ENCODE data around the gene NR2F1.

The NR2F1 gene

DNA sequence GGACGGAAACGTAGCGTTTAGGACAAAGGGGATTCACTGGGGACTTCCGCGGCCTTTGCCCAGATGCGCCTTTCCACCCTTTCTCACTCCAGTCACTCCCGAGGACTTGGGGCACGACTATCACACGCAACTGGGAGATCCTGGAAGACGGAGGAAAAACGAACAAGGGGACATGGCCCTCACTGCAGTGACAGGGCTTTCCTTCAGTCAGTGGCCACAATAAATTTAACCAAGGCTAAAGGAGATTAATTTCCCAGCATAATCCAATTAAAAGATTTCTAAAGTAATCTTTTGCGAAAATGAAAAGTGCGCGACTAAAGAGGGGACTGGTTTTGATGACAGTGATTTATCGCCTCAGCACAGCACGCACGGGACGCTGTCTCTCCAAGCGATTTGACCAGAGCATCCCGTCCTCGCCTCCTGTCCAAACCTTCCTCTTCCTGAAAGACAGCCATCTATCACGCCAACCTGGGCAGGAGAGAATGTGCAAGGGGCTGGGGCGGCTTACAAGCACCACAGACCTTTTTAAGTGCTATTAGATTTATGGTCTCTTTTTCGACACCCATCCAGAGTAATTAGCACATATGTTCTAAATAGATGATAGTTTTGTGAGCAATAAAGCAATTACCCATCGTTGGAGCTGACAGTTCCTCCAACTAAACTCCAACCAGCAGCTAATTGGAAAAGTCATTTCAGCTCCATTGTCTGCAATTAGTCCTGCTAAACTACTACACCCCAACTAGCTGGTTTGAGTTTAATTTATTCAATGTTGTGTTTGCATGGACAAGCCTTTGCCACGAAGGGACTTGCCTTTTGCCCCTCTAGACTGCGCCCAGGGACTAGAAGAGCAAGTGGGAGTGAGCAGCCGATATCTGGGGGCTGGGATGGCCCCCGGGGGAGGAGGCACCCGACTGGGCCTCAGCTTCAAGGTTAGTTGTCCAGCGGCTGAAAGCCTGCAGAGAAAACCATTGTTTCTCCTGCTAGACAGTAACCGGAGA, 9.4 kb upstream of the NR2F1 start:
- no peaks in the 10 kb centered on the region for H3K27me3 ChIP-seq (ENCODE audit: low read depth)
- H3K9me3 ChIP-seq: no peaks in the 10 kb centered on the region
- no peak for DNase-seq (ENCODE audit: low spot score in 2 of 2)
- peaks cover 8% of the 10 kb centered on the region for H3K4me1 ChIP-seq
- no peak overlapping the region for H3K4me3 ChIP-seq
- in situ Hi-C loops (cut with MboI; ENCODE audit: low sequenced_read_pairs): no loop called here
- H3K36me3 ChIP-seq (replicated peaks): no peaks in the 10 kb centered on the region

GRCh38 chr5:93574491-93575305, 8.3 kb upstream of the NR2F1 start:
- in situ Hi-C loops (cut with MboI; ENCODE audit: low sequenced_read_pairs): no loop called here
- H3K4me3 ChIP-seq: no peak overlapping the region
- H3K4me1 ChIP-seq: peaks cover 10% of the 10 kb centered on the region
- H3K9me3 ChIP-seq: no peaks in the 10 kb centered on the region
- H3K27me3 ChIP-seq (ENCODE audit: low read depth): no peaks in the 10 kb centered on the region
- H3K36me3 ChIP-seq (replicated peaks): no peaks in the 10 kb centered on the region
- no peak for DNase-seq (ENCODE audit: low spot score in 2 of 2)

DNA sequence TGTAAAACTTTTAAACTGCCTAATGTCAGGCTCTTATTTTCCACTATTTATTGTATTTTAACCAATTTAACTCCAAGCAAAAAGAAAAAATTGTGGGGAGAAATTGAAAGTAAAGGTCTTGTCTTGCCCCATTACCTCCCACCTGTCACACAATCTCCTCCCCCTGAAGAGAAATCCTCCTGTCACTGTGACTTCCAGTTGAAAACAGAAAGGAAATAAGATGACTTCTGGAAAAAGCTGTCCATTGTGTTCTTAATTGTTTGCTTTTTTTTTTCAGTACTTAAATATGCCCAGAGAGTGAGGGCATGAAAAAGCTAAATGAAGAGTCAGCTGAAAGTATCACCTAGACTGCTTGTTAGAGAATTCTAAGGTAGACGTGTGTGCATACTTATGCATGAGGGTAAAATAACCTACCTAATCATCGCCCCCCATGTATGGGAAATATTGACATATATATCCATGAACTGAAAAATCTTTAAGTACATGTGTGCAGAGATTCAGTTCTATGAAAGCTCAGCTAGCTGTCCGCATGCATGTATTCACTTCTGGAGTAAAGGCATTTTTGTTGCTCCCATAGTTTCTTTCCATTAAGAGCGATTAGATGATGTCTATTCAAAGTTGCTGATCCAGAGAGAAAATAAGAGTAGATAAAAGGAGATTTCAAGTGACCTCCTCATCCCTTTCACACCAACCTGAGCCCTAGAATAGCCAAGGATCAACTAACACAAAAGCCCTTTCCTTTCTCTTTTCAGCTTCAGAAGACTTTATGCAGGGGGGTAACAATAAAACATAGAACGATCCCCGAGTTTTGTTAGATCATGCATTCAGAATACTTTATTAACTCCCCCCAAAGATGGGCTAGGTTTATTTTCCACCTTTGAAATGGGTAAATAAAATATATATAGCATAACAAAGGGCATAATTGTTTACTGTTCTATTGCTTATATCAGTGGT, 7.3 kb upstream of the NR2F1 start:
- in situ Hi-C loops (cut with MboI; ENCODE audit: low sequenced_read_pairs): no loop called here
- Histone ChIP-seq H3K9me3 (no peaks in the 10 kb centered on the region), H3K27me3 (ENCODE audit: low read depth) (no peaks in the 10 kb centered on the region), H3K4me3 (no peak overlapping the region), H3K36me3 (replicated peaks) (no peaks in the 10 kb centered on the region), H3K4me1 (peaks cover 10% of the 10 kb centered on the region)
- DNase-seq (ENCODE audit: low spot score in 2 of 2): no peak

DNA sequence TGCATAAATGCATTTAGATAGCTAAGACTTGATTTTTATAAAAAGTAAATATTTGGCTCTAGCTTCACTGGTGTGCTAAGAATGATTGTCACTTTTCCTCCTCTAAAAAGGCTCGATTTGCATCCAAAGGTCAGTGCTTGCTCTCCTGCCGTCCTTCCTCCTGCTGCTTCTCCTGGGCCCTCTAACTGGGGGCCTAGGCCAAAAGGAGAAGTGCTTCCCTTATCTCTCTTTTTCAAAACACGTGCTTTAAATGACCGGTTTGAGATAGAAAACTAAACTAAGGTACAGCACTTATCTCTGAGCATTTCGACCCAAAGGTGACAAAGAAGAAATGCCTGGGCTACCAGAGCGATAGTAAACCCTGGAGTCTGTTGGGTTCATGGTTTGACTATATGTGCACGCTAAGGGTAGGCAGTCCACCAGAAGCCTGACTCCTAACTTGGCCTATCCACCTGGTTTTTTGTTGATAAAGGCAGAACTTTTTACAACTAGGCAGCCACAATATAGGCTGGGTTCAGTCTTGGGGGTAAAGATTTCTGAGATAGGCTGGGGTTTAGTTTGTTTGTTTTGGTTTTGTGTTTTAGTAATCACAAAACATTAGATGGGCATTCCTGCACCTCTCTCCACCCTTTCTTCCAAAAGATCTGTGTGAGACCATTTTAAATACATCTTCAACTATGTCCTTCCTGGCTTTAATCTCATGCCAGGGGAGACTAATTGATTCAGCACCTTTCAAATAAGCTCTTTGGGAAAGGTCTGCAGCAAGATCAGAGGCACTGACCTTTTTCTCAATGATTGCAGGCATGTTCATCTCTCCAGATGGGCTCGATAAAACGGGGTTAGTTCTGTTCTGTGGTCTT, 5.8 kb upstream of the NR2F1 start:
- Histone ChIP-seq H3K4me1 (peaks cover 11% of the 10 kb centered on the region), H3K27me3 (ENCODE audit: low read depth) (no peaks in the 10 kb centered on the region), H3K4me3 (no peak overlapping the region), H3K9me3 (no peaks in the 10 kb centered on the region), H3K36me3 (replicated peaks) (no peaks in the 10 kb centered on the region)
- in situ Hi-C loops (cut with MboI; ENCODE audit: low sequenced_read_pairs): no loop called here
- no peak for DNase-seq (ENCODE audit: low spot score in 2 of 2)

GRCh38 chr5:93577854-93578812, 4.9 kb upstream of the NR2F1 start:
- Histone ChIP-seq H3K27me3 (ENCODE audit: low read depth) (no peaks in the 10 kb centered on the region), H3K4me1 (peaks cover 14% of the 10 kb centered on the region), H3K4me3 (no peak overlapping the region), H3K36me3 (replicated peaks) (no peaks in the 10 kb centered on the region), H3K9me3 (no peaks in the 10 kb centered on the region)
- in situ Hi-C loops (cut with MboI; ENCODE audit: low sequenced_read_pairs): no loop called here
- no peak for DNase-seq (ENCODE audit: low spot score in 2 of 2)

GRCh38 chr5:93578813-93579691, 4.0 kb upstream of the NR2F1 start:
- Histone ChIP-seq H3K27me3 (ENCODE audit: low read depth) (no peaks in the 10 kb centered on the region), H3K4me3 (peak overlapping the region; percentile 45), H3K4me1 (peaks cover 16% of the 10 kb centered on the region), H3K36me3 (replicated peaks) (no peaks in the 10 kb centered on the region), H3K9me3 (no peaks in the 10 kb centered on the region)
- DNase-seq (ENCODE audit: low spot score in 2 of 2): peak in 1 of 2 experiments; percentile 70
- in situ Hi-C loops (cut with MboI; ENCODE audit: low sequenced_read_pairs): no loop called here

DNA sequence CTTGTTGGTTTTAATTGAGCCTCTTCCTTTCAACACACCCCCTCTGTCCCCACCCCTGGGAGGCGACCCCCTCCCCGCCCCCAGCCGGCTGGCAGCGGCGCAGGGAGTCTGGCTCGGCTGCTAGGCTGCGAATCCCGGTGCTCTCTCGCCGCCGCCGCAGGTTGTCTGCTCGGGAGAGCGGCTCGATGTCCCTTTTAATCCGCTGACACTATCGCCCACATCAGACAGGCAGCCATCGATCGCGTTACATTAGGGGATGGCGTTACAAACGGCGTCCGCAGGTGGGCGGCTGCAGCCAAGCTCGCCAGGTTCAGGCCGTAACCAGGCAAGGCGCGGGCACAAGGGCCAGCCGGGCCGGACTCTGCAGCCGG, 3.3 kb upstream of the NR2F1 start:
- peak overlapping the region; percentile 45 for H3K4me3 ChIP-seq
- peaks cover 16% of the 10 kb centered on the region for H3K4me1 ChIP-seq
- peak; percentile 30 to 67 for DNase-seq (ENCODE audit: low spot score in 2 of 2)
- in situ Hi-C loops (cut with MboI; ENCODE audit: low sequenced_read_pairs): loop anchor here (5.0 kb wide), 1 partner anchor 313 kb away; no protein-coding TSS in a partner anchor
- no peaks in the 10 kb centered on the region for H3K36me3 ChIP-seq (replicated peaks)
- H3K27me3 ChIP-seq (ENCODE audit: low read depth): no peaks in the 10 kb centered on the region
- no peaks in the 10 kb centered on the region for H3K9me3 ChIP-seq

DNA sequence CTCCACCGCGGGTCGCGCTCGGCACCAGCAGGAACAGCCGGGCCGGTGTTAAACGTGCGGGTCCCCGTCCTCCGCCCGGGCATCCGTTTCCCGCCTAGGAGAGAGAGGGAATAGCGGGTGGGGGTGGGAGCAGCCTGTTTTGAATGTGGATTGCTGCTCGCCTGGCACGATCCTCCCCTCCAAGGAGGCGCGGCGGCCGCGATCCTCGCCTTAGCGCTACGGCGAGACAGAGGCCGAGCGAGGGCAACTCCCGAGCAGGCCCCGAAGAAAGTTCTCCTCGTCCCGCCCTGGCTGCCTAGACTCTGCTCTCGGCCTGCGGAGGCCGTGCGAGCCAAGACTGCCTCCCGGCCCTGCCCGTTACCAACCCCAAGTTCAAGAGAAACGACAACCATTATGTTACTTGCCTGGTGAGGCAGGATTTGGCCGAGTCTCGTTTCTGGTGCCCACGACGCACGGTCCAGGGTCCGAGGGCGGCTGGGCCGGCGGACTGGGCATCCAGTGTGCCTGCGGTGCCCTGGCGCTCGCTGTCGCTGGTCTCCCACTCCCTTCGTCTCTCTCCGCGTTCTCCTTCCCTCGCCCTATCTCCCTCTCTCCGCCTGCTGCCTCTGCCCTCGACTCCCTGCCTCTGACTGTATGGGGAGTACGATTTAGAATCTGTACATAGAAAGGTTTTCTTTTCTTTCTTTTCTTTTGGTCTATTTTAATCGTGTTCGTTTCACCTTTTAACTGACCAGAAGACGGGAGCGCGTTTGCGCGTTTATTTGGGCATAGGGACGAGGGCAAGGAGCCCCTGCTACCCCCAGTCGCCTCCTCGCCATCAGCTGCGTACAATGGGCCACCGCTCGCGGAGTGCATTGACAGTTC, 2.7 kb upstream of the NR2F1 start:
- no peaks in the 10 kb centered on the region for H3K27me3 ChIP-seq (ENCODE audit: low read depth)

DNA sequence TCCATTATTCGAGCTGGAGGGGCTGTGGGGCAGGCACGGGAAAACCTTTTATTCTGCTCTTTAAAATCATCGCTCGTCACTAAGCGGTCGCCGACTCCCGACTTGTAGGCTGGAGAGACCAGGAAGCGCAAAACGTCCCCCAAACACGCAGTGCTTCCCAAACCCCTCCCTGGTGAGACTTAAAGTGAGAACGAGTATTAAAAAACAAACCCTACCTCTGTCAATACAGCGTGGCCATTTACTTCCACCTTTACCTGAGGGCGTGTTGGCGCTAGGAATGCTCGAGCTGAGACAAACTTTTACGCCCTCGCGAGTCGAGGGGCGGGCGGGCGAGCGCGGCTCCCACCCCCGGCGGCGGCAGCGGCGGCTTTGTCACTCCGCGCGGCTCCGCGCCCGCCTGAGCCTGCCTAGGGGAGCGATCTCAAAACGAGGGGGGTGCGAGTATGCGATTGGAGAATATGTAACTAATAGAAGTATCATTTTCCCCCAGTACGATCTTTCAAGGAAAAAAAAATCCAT, 2.0 kb upstream of the NR2F1 start, which contains the start of gene NR2F1-AS1:
Gene NR2F1-AS1, minus strand, starts transcription at position 293 of the 519 bp plus-strand sequence.
- no peaks in the 10 kb centered on the region for H3K27me3 ChIP-seq (ENCODE audit: low read depth)

More for the DNA sequence above, 2.7 kb upstream of the NR2F1 start:
- Histone ChIP-seq H3K9me3 (no peaks in the 10 kb centered on the region), H3K36me3 (replicated peaks) (no peaks in the 10 kb centered on the region), H3K4me3 (peak overlapping the region; percentile 45), H3K4me1 (peaks cover 16% of the 10 kb centered on the region)
- DNase-seq (ENCODE audit: low spot score in 2 of 2): peak in 1 of 2 experiments; percentile 65
- in situ Hi-C loops (cut with MboI; ENCODE audit: low sequenced_read_pairs): loop anchor here (5.0 kb wide), 1 partner anchor 312 kb away; no protein-coding TSS in a partner anchor

GRCh38 chr5:93582167-93582462, 907 bp upstream of the NR2F1 start:
- in situ Hi-C loops (cut with MboI; ENCODE audit: low sequenced_read_pairs): loop anchor here (5.0 kb wide), 1 partner anchor 310 kb away; no protein-coding TSS in a partner anchor
- no peaks in the 10 kb centered on the region for H3K36me3 ChIP-seq (replicated peaks)
- no peaks in the 10 kb centered on the region for H3K9me3 ChIP-seq
- peaks cover 18% of the 10 kb centered on the region for H3K4me1 ChIP-seq
- no peak for DNase-seq (ENCODE audit: low spot score in 2 of 2)
- H3K27me3 ChIP-seq (ENCODE audit: low read depth): no peaks in the 10 kb centered on the region
- H3K4me3 ChIP-seq: peak overlapping the region; percentile 48

More for the DNA sequence above, 2.0 kb upstream of the NR2F1 start, which contains the start of gene NR2F1-AS1:
- DNase-seq (ENCODE audit: low spot score in 2 of 2): peak in 1 of 2 experiments; percentile 47
- H3K4me3 ChIP-seq: peak within 1 kb of the TSS; percentile 48
- no peaks in the 10 kb centered on the region for H3K9me3 ChIP-seq
- H3K36me3 ChIP-seq (replicated peaks): no peaks in the 10 kb centered on the region
- H3K4me1 ChIP-seq: peaks cover 12% of the 10 kb centered on the region
- in situ Hi-C loops (cut with MboI; ENCODE audit: low sequenced_read_pairs): loop anchor here (5.0 kb wide), 1 partner anchor 311 kb away; no protein-coding TSS in a partner anchor
